ENCODE results near the gene CDCA4.

CDCA4 gene

DNA sequence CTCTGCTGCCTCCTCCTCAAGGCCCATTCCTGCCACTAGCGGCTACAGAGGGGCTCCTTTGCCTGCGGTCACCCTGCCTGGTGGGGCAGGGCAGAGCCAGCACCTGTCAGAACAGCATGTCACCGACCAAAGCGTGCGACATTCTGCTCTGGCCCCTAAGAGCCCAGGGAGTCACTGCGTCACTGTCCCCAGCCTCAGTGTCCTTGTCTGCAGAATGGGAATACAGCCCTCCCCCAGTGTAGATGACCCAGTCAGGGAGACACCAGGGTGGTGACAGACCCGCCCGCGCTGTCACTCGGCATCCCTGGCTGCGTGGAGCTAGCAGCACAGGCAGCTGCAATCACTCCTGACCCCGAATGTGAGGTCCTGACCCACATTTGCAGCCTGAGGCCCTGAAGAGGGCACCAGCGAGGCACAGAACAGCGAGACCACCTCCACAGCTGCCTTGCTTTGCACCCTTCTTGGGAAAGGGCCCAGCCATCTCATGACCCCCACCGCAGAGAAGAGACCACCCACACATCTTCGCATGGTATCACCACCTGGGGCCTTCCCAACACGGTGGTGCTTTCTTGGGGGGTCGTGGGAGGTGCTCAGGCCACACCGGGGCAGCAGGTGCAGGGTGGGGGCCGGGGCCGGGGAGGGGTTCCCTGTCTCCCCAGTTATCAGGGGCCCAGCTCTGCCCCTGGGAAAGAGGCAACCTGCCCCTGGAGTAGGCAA is 45.2 kb downstream of the CDCA4 start:
- DNase-seq (ENCODE audit: low read depth in 2 of 2) = no peak

DNA sequence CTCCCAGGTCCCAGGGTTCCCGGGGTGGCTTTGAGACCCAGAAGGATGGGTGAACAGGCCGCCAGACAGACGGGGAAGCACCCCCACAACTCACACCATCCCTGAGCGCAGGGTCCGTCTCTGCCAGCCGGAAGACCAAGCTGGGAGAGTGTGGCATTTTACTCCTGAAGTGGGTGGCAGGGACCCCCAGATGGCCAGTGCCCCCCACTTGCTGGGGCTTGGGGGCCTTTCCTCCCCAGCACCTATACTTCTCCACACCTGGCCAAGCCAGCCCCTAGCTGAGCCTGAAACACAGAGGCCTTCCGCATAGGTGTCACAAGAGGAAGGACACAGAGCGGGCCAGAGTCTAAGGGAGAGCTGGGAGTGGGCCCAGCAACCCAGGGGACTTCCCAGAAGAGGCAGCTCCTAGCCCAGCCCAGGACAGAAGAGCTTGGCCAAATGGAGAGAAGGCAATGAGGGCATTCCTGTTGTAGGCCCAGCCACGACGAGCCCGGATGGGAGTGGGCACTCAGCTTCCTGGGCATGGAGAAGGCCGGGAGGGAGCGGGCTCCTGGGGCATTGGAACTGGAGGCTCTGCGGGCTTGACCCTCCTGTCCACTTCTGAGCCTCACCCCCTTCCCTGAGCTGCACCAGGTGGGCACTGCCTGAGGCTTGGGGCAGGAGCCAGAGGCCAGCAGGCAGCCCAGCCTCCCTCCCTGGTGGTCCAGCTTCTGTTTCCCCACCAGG is 46.1 kb downstream of the CDCA4 start:
- no peak for DNase-seq (ENCODE audit: low read depth in 2 of 2)

DNA sequence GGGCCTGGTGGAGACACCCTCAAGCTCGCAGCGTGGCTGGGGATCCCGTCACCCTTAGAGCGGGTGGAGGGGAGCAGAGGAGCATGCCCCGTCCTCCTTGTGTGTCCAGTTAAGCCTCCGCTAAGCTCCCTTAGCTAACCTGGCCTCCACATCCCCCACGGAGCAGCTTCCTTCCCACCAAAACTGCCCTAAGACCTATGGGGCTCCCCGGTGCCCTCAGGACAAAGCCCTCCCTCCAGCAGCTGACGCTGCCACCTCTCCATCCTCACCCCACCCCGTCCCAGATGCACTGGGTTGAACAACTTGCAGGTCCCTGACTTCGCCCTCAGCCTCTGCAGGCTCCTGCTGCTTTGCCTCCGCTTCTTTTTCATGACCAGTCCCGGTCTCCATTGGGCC is 46.7 kb downstream of the CDCA4 start:
- DNase-seq (ENCODE audit: low read depth in 2 of 2) = no peak

DNA sequence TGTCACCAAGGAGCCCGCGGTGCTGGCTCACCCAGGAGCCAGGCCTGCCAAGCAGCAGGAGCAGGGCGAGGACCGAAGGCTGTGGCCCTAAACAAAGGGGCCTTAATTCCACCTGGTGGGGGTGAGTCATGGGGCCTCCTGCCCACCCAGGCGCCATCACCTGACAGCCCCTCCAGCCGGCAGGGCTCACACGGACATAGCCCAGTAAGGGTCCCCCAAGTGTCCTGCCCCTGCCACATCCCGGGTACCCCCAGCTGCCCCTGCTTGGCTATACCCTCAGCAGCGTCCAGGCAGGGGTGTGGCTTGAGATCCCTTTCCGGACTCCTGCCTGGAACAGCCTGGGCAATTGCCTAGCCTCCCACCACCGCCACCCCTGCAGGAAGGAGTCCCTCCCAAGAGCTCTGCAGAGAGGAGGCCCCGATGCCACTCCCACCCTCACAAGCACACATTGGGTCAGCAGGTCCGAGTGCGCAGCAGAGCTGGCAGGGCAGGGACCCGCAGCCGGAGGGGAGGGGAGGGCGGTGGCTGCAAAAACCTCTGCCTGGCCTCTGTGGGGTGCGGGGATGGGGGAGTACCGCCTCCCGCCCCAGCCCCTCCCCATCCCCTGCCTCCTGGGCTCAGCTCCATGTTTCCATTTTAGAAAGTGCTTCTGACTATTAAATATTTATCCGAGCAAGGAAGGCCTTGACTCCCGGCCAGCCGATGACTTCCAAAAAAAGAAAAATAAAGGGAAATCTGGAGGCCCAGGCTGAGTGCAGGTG is 47.3 kb downstream of the CDCA4 start:
- no peak for DNase-seq (ENCODE audit: low read depth in 2 of 2)

DNA sequence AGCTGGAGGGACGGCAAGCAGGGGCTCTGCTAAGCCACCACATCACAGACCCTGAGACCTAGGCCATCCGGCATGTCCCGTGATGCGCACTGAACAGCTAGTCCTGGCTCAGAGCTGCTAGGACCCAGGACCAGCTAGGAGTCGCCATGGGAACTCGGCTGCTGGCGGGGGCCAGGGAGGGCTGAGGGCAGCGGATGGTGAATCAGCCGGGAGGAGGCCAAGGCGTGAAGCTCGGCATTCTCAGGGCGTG is 47.8 kb downstream of the CDCA4 start:
- no peak for DNase-seq (ENCODE audit: low read depth in 2 of 2)

DNA sequence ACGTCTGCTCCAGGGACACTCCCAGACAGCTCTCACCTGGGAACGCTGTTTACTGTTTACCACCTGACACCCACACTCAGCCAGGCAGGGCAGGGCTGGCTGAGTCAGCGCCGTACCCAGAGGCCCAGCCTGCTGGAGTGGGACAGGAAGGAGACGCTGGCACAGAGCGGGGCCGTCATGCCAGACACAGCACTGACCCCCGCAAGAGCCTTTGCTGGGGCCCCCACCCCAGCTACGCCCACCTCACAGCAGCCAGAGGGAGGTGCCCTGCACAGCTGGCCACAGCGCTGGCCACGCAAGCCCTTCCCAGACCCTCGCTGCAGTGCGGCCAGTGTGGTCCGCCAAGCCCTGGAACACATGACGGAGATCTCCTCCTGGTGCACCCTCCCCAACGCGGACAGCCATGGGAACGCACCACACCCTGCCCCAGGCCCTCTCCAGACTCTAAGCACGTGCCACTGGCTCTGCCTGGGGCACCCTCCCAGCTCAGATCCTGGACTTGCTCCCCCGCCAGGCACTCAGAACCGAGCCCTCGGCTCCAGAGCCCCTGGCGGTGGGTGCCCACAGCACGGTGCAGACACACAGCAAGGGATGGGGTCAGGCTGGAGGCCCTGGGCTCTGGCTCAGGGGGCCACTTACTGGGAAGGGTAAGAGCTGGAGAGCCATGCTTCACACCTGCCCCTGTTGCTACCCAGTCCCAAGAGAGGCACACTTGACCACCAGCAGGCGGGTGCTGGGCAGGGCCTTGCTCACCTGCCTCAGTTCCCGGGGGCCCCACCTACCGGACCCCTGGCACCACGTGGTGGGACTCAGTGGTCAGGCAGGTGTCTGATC is 48.4 kb downstream of the CDCA4 start:
- no peak for DNase-seq (ENCODE audit: low read depth in 2 of 2)

DNA sequence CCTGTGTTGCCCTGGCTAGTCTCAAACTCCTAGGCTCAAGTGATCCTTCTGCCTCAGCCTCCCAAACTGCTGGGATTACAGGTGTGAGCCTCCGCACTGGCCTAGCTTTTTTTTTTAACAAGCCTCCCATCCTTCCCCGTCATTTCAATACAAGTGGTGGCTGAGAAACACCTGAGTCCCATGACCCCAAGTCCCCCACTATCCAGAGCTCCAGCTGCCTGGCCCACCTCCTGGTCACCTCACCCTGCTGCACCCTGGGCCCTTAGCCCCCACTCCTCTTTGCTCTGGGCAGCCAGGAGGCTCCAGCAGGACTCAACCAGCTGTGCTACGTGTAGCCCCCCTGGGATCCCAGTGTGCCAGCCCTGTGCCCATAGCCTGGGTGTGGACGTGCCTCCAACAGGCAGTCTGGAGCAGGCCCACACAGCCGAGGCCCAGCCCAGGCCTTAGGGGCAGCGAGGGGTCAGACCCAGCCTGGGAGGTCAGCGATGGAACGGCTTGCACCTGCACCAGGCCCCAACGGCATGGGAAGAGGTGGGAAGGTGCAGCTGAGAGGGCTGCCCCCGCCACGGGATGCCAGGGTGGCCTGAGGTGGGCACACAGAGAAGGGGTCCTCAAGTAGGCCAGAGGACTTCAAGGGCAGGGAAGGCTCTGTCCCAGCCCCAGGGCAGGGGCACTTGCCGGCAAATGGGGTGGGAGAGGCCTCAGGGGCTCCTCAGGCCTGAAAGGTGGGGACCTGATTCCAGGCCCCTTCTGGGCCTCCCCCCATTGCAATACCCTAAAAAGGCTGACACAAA is 49.2 kb downstream of the CDCA4 start:
- no peak for DNase-seq (ENCODE audit: low read depth in 2 of 2)

DNA sequence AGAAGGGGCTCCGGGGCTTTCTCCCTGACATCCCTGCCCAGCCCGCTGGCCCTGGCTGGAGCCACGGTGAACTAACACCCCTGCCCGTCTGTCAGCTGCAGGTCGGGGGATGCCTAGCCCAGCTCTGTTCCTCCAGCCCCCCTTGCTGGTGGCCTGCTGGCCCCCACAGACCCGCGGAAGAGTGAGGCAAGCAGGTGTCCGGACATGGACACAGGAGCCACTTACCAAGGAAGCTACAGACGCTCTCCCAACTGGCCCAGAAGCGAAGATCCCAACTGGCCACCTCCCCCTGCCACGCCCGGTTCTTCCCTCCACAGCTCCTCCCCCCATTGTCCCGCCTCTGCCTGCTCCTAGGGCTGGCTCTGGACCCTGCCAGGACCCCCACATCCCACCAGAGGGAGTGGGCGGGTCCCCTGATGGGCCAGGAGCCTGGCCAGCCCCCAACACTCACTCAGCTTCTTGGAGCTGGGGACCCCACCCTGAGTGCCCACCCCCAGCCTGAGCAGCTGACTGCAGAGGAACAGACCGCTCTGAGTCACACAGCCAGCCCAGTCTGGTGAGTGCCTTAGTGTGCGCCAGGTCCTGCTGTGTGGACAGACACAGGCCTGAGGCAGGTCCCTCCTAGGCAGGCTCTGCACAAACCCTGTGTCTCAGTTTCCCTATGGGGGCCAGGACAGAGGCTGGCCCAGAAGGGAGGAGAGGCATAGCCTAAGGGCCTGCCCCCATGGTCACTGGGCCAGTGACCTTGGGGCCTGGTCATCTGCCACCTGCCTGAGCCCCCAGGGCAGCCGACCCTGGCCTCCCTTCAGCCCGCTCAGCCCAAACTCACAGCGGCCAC is 50.4 kb downstream of the CDCA4 start:
- DNase-seq (ENCODE audit: low read depth in 2 of 2) = no peak

DNA sequence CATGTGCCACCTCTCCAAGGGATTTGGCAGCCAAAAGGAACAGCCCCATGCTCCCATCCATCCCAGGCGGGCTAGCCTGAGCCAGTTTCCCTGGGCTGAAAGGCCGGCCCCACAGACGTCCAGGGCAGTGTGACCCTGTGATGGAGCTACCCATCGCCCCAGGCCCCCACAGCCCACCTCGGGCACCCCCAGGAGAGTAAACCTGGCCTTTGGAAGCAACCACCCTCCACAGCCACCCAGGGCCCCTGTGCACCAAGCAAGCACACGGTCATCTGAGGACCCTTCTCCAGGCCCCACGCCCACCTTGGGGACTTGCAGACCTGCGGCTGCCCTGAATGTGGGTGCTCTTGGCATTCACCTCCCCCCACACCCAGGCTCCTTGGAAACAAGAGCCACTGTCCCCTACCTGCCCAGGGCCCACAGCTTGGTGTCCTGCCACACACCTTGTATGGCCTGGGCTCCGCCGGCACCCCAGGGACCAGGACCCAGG is 51.1 kb downstream of the CDCA4 start:
- DNase-seq (ENCODE audit: low read depth in 2 of 2) = no peak

DNA sequence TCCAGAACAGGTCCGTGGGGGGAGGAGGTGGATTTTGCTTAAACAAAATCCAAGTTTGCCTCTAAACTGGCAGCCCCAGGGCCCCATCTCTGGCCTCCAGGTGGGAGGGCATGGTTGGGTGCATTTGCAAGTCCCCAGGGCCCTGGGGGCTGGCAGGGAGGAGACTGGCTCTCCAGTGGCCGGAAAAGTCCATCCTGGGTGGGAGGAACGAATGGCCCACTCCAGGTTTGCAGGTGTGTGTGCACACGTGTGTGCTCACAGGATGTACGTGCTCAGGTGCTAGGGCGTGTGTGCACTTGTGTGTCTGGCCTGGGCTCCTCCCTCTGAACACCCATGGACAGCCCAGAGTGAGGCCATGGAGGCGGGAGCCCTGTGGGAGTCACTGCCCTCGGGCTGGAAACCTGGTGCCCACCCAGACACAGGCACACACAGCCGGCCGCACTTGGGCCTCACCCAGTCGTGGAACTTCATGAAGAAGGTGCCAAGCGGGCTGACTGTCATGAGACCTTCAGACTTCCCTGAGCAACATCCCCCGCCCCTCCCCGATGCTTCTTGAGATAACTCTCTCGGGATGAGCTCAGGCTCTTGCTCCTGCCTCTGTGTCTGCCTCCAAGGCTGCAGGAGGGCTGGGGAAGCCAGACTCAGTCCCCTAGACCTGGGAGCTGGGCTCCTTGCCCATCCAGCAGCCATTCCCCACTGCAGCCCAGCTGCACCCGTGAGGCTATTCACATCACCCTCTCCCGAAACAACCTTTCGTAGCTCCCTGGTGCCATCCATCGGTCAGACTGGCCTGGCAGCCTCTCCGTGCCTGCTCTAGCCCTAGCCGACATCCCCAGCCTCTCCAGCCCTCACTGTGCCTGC is 52.1 kb downstream of the CDCA4 start:
- no peak for DNase-seq (ENCODE audit: low read depth in 2 of 2)

DNA sequence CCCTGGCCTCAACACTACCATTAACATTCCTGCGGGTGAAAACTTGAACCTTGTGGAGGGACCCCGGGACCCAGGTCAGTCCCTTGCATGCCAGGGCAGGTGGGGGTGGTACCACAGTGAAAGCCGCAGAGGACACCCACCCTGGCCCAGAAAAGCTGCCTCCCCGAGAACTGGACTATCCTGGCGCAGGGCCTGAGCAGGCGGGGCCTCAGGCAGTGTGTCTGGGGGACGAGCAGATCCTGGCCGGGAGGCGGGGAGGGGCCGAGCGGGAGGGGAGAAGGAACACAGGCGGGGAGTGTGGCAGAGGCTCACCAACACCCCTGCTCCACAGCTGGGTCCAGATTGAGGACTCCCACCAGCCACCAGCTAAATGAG is 52.7 kb downstream of the CDCA4 start:
- DNase-seq (ENCODE audit: low read depth in 2 of 2) = no peak

DNA sequence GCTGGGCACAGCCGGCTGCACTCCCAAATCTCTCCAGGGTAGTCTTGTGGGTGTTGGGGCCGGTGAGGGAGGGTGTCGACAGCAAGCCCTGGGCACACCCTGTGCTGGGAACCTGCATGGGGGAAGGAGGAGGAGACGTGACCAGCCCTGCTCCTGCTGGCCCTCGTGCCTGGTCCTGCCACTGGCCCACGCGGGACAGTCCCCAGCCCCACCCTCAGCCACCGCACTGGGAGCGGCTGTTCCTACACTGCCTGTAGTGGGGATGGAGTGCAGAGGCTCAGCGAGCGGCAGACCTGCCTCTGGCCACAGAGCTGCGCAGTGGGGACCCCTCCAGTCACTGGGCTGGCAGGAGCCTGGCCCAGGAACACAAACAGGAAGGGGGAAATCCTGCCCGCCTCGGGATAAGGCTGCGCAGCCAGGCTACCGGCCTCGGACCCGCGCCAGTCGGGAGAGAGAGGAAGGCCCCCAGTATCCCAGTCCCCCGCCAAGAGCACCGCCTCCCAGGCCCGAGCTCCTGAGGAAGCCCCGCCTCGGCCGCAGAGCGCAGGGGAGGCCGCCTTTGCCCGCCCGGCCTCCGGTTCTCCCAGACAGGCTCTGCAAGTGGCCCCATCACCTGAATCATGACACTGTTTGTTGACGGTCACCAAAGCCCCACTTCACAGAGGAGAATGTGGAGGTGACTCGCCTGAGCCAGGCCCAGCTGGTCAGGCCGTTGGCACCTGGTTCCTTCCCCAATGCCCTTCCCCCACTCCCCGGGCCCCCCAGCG is 53.3 kb downstream of the CDCA4 start:
- DNase-seq (ENCODE audit: low read depth in 2 of 2) = no peak

DNA sequence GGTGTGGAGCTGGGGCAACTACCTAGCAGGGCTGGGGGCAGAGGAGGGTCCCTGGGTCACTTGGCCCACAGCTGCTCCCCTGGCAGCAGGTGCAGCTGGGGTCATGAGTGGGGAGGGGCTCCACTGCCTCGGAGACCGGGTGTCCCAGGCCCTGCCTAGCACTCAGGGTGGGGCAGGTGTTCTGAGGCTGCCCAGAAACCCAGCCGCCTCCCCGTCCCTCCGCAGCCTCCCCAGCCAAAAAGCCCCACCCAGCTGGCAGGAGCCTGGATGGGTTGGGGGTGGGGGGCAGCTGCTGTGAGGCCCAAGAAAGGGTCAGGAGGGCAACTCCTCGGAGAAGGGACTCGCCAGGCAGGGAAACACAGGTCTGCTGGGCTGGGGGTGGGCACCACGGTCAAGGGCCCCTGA is 53.9 kb downstream of the CDCA4 start:
- DNase-seq (ENCODE audit: low read depth in 2 of 2) = no peak

DNA sequence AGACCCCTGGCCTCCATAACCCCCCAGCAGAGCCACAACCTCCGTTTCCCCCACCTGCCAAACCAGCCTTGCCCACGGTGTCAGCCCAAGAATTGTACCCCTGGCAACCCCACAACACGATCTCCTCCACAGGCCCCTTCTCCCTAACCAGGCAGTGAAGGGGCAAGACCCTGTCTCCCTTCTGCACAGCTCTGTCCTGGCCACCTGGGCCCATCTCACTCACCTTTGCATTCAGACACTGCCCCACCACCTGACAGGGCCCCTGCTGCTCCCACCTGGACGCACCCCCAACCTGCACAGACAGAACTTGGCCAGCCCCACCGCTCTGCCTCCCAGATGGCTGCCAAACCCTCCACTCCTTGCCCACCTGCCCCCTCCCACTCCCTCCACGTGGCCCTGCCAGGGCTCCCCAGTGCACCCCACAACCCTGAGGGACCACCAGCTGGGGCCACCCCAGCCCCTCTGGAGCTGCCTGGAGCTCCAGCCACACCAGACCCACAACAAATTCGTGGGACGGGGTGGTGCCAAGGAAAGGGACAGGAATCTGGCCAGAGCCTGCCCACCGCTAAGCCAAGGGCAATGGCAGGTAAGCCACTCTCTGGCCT is 54.5 kb downstream of the CDCA4 start:
- DNase-seq (ENCODE audit: low read depth in 2 of 2) = no peak

DNA sequence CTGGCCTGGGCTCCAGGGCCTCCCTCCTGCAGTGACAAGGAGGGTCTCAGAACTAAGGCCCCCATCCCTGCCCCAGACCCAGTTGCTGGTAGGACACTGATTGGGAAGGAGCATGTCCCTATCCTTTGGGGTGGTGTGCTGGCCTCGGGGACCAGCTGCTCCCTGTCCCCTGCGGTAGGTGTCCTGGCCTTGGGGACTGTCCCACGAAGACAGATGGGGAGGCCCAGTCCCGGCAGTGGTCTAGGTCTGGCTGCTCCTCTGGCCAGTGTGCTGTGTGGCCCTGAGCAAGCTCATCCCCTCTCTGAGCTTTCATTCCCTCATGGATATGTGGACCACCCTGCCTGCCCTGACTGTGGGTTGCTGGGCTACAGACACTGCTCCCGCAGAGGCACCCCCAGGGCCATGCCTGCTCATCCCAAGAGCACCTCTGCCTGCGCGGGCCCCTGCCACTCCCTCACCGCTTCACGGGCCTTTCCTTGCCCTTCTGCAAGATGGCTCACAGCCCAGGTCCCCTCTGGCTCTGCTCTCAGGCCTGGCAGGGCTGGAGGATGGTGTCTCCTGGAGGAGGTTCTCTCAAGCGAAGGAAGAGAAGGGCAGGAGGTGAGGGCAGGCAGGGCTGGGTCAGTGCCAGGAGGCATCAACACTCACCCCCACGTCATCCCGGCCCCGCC is 55.2 kb downstream of the CDCA4 start:
- DNase-seq (ENCODE audit: low read depth in 2 of 2) = no peak

DNA sequence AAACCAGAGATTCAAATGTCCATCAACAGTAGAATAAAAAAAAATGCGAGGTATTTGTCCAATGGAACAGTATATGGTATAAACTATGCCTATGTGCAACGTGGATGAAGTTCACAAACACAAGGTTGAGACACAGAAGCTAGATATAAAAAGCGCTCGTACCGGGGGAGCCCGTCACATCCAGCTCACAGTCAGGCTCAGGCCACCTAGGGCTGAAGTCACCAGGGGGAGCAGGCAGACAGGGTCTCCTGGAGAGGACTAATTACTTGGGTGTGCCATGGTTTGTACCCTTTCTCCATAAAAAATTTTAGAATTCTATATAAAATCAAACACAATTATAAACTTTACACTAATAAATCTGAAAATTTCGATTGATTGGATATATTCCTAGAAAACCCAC is 56.3 kb downstream of the CDCA4 start:
- no peak for DNase-seq (ENCODE audit: low read depth in 2 of 2)
